Measurements from ENCODE around the gene WDR88. TPM values are rescaled to one million over a fixed set of nuclear protein-coding genes. Genes with fewer than 3 reads are reported as not detected.

Gene WDR88
- total and polyA plus RNA-seq, 2 of the 13 experiments (the other 11 are each of a cell fraction or from before 2014, with no cell fraction given), result not detected

- TF ChIP-seq ZNF704 (CRISPR knock-in tag; IDR thresholded peaks at IDR 0.05; ENCODE audit: borderline replicate concordance), result peak; percentile 2; the same call in 1 of the 2 replicates
- TF ChIP-seq, protein P1, sequence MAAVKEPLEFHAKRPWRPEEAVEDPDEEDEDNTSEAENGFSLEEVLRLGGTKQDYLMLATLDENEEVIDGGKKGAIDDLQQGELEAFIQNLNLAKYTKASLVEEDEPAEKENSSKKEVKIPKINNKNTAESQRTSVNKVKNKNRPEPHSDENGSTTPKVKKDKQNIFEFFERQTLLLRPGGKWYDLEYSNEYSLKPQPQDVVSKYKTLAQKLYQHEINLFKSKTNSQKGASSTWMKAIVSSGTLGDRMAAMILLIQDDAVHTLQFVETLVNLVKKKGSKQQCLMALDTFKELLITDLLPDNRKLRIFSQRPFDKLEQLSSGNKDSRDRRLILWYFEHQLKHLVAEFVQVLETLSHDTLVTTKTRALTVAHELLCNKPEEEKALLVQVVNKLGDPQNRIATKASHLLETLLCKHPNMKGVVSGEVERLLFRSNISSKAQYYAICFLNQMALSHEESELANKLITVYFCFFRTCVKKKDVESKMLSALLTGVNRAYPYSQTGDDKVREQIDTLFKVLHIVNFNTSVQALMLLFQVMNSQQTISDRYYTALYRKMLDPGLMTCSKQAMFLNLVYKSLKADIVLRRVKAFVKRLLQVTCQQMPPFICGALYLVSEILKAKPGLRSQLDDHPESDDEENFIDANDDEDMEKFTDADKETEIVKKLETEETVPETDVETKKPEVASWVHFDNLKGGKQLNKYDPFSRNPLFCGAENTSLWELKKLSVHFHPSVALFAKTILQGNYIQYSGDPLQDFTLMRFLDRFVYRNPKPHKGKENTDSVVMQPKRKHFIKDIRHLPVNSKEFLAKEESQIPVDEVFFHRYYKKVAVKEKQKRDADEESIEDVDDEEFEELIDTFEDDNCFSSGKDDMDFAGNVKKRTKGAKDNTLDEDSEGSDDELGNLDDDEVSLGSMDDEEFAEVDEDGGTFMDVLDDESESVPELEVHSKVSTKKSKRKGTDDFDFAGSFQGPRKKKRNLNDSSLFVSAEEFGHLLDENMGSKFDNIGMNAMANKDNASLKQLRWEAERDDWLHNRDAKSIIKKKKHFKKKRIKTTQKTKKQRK (IDR thresholded peaks at IDR 0.05; ENCODE audit: low read length), result no peak
- no peak for TF ChIP-seq CCDC6 (CRISPR knock-in tag; IDR thresholded peaks at IDR 0.05)
- 0 out of 2 replicates have a peak, but pooled peaks have one; percentile 12 for TF ChIP-seq BORCS8-MEF2B (CRISPR knock-in tag; IDR thresholded peaks at IDR 0.05)
- no peak for TF ChIP-seq BRD4 (CRISPR knock-in tag; IDR thresholded peaks at IDR 0.05)
- peak; percentile 90 for TF ChIP-seq ZMAT3 (CRISPR knock-in tag; conservative IDR thresholded peaks at IDR 0.05)
- TF ChIP-seq, protein P2, sequence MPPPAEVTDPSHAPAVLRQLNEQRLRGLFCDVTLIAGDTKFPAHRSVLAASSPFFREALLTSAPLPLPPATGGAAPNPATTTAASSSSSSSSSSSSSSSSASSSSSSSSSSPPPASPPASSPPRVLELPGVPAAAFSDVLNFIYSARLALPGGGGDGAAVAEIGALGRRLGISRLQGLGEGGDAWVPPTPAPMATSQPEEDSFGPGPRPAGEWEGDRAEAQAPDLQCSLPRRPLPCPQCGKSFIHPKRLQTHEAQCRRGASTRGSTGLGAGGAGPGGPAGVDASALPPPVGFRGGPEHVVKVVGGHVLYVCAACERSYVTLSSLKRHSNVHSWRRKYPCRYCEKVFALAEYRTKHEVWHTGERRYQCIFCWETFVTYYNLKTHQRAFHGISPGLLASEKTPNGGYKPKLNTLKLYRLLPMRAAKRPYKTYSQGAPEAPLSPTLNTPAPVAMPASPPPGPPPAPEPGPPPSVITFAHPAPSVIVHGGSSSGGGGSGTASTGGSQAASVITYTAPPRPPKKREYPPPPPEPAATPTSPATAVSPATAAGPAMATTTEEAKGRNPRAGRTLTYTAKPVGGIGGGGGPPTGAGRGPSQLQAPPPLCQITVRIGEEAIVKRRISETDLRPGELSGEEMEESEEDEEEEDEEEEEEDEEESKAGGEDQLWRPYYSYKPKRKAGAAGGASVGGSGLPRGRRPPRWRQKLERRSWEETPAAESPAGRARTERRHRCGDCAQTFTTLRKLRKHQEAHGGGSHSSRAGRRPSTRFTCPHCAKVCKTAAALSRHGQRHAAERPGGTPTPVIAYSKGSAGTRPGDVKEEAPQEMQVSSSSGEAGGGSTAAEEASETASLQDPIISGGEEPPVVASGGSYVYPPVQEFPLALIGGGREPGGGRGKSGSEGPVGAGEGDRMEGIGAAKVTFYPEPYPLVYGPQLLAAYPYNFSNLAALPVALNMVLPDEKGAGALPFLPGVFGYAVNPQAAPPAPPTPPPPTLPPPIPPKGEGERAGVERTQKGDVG (CRISPR knock-in tag; IDR thresholded peaks at IDR 0.05; ENCODE audit: borderline replicate concordance), result peak; percentile 6; the same call in 1 of the 2 replicates
- peak; percentile 13; the same call in 1 of the 2 replicates for TF ChIP-seq HES4 (CRISPR knock-in tag; IDR thresholded peaks at IDR 0.05; ENCODE audit: borderline replicate concordance)
- TF ChIP-seq ZNF367 (CRISPR knock-in tag; IDR thresholded peaks at IDR 0.05; ENCODE audit: borderline replicate concordance), result 0 out of 2 replicates have a peak, but pooled peaks have one; percentile 42
- TF ChIP-seq MEIS2 (CRISPR knock-in tag; IDR thresholded peaks at IDR 0.05), result 0 out of 2 replicates have a peak, but pooled peaks have one; percentile 21
- peak; percentile 34; the same call in 1 of the 2 replicates for TF ChIP-seq ZNF446 (CRISPR knock-in tag; IDR thresholded peaks at IDR 0.05)
- no peak for TF ChIP-seq TOE1 (CRISPR knock-in tag; IDR thresholded peaks at IDR 0.05)
- peak; percentile 51; the same call in 1 of the 2 replicates for TF ChIP-seq ZNF790 (CRISPR knock-in tag; IDR thresholded peaks at IDR 0.05; ENCODE audit: borderline replicate concordance)
- TF ChIP-seq ZMYM2 (CRISPR knock-in tag; IDR thresholded peaks at IDR 0.05), result peak; percentile 88
- 0 out of 2 replicates have a peak, but pooled peaks have one; percentile 25 for TF ChIP-seq ZNF160 (CRISPR knock-in tag; IDR thresholded peaks at IDR 0.05)
- TF ChIP-seq ZNF749 (CRISPR knock-in tag; IDR thresholded peaks at IDR 0.05; ENCODE audit: borderline replicate concordance), result peak; percentile 15; the same call in 1 of the 2 replicates
- TF ChIP-seq SRSF1 (optimal IDR thresholded peaks at IDR 0.05; ENCODE audit: low read depth, low read length), result no peak
- TF ChIP-seq SSRP1 (CRISPR knock-in tag; IDR thresholded peaks at IDR 0.05), result peak; percentile 87
- peak; percentile 33; the same call in 1 of the 2 replicates for TF ChIP-seq STAG1 (CRISPR knock-in tag; IDR thresholded peaks at IDR 0.05)
- TF ChIP-seq MTF1 (CRISPR knock-in tag; IDR thresholded peaks at IDR 0.05), result peak; percentile 39; the same call in 1 of the 2 replicates
- TF ChIP-seq RNF2 (conservative IDR thresholded peaks at IDR 0.05; ENCODE audit: low read depth), result peak; percentile 59; the same call in 1 of the 2 replicates
- 0 out of 2 replicates have a peak, but pooled peaks have one; percentile 5 for TF ChIP-seq ZNF850 (CRISPR knock-in tag; conservative IDR thresholded peaks at IDR 0.05)
- peak; percentile 38 for TF ChIP-seq HNRNPK (IDR thresholded peaks at IDR 0.05; ENCODE audit: low read depth, low read length, poor library complexity, severe bottlenecking)
Observed at GRCh38 chr19:33177417-33177979, 45.6 kb downstream of the WDR88 start (continued).
